Calu3 (cell line): ENCODE results near the gene IFT74. TPM values are rescaled to one million over a fixed set of nuclear protein-coding genes. Genes with fewer than 3 reads are reported as not detected.

Experiments used
- BruUV-seq: library from RNA; stranded (reverse); fragments of 400-500 nt; replicated peaks from 2 replicates; lab custom pipeline; 2021; lab: Mats Ljungman, UMichigan
- CTCF ChIA-PET: fragments of 300-600 bp; sonication (Branson Sonifier 250); formaldehyde crosslinking; loops from one replicate; lab custom pipeline; 2022; ENCODE audit warnings: antibody characterized with exemption; lab: Charles Lee
- DNase-seq: peaks from one replicate; pipeline ENCODE4 v3.0.0; 2022
- H3K27ac Mint-ChIP-seq: one replicate; pipeline ENCODE4 v1.8.0; 2022; ENCODE audit warnings: mixed read lengths; ENCODE audit not compliant: unreplicated experiment
- H3K27me3 Mint-ChIP-seq: one replicate; pipeline ENCODE4 v1.8.0; 2022; ENCODE audit warnings: mixed read lengths; ENCODE audit not compliant: unreplicated experiment
- H3K36me3 Mint-ChIP-seq: one replicate; pipeline ENCODE4 v1.8.0; 2022; ENCODE audit warnings: mild to moderate bottlenecking, moderate library complexity, mixed read lengths; ENCODE audit not compliant: insufficient read depth, unreplicated experiment
- H3K4me1 Mint-ChIP-seq: one replicate; pipeline ENCODE4 v1.8.0; 2022; ENCODE audit warnings: mild to moderate bottlenecking, low read depth, mixed read lengths; ENCODE audit not compliant: unreplicated experiment
- H3K4me3 Mint-ChIP-seq: one replicate; pipeline ENCODE4 v1.8.0; 2022; ENCODE audit warnings: mild to moderate bottlenecking, low read depth, moderate library complexity, mixed read lengths; ENCODE audit not compliant: unreplicated experiment
- H3K9me3 Mint-ChIP-seq: one replicate; pipeline ENCODE4 v1.8.0; 2022; ENCODE audit warnings: low read depth, mixed read lengths; ENCODE audit not compliant: unreplicated experiment
- intact Hi-C: fragments of 100-400 bp; cut with micrococcal nuclease; formaldehyde crosslinking; loops from one replicate; pipeline ENCODE4 v1.10.0; 2022; ENCODE audit not compliant: unreplicated experiment
- total RNA-seq: library from RNA; stranded (reverse); gene quantifications from 2 replicates; pipeline ENCODE4 v1.2.3, GENCODE V29; 2022
- TF ChIP-seq, protein P1 (sequence below): fragments of 200-600 bp; IDR thresholded peaks from one replicate; pipeline ENCODE4 v1.8.0; 2022; ENCODE audit warnings: antibody characterized with exemption; ENCODE audit not compliant: unreplicated experiment

IFT74 gene
- total RNA-seq, 1 experiment from 2014 or later, result 7.3 TPM

DNA sequence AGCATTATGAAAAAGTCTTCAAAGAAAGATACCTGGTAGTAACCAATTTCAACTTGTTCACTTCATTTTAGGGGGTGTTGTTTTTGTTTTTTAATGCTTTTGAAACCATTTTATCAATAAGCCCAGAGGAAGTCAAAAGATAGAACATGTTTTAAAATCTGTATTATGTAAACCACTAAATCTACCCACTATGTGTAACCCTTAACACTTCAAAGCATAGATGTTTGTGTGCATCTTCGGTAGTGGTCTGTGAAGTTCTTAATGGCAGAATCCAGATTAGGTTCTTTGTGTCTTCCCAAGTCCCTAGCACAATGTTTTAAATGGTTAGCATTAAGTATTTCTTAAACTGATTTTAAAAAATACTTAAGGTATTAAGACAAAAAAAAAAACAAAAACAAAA, 15.4 kb upstream of the IFT74 start:
- no peak for DNase-seq
- H3K27ac Mint-ChIP-seq, result no peak overlapping the region
- no TSS peak for BruUV-seq
- intact Hi-C loops, result no loop called here
- H3K4me1 Mint-ChIP-seq, result peaks cover 13% of the 10 kb centered on the region
- H3K36me3 Mint-ChIP-seq, result no peaks in the 10 kb centered on the region
- no peak overlapping the region for H3K4me3 Mint-ChIP-seq
- TF ChIP-seq, protein P1, sequence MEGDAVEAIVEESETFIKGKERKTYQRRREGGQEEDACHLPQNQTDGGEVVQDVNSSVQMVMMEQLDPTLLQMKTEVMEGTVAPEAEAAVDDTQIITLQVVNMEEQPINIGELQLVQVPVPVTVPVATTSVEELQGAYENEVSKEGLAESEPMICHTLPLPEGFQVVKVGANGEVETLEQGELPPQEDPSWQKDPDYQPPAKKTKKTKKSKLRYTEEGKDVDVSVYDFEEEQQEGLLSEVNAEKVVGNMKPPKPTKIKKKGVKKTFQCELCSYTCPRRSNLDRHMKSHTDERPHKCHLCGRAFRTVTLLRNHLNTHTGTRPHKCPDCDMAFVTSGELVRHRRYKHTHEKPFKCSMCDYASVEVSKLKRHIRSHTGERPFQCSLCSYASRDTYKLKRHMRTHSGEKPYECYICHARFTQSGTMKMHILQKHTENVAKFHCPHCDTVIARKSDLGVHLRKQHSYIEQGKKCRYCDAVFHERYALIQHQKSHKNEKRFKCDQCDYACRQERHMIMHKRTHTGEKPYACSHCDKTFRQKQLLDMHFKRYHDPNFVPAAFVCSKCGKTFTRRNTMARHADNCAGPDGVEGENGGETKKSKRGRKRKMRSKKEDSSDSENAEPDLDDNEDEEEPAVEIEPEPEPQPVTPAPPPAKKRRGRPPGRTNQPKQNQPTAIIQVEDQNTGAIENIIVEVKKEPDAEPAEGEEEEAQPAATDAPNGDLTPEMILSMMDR, result no peak
- H3K9me3 Mint-ChIP-seq, result no peaks in the 10 kb centered on the region
- CTCF ChIA-PET, result no interaction called here
- no peaks in the 10 kb centered on the region for H3K27me3 Mint-ChIP-seq

DNA sequence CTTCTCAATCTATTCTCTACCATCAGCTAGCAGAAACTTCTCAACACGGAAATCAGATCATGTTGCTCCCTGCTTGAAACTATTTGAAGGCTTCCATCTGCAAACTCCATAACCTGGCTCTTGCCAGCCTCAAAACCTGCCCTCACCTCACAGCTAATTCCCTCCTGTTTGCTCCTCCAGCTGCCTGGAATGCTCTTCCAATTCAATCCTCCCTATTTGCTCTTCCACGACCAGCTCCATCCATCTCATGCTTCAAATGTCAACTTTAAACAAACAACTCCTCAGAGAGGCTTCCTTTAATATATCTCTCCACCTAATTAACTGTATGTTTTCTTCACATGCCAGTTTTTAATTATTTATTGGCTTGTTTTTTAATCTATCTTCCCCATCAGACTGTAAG, 10.6 kb upstream of the IFT74 start:
- H3K27me3 Mint-ChIP-seq, result no peaks in the 10 kb centered on the region
- no TSS peak for BruUV-seq
- CTCF ChIA-PET, result interaction anchor here (0.8 kb wide), 1 partner anchor 10 kb away, joined by 3 read pairs; the partner anchor contains the start of gene IFT74
- H3K9me3 Mint-ChIP-seq, result no peaks in the 10 kb centered on the region
- peak overlapping the region; percentile 99 for H3K27ac Mint-ChIP-seq
- H3K4me1 Mint-ChIP-seq, result peaks cover 28% of the 10 kb centered on the region
- no peak for DNase-seq
- H3K4me3 Mint-ChIP-seq, result peak overlapping the region; percentile 63
- intact Hi-C loops, result loop anchor here (5.0 kb wide), 1 partner anchor 332 kb away; no protein-coding TSS in a partner anchor
- peaks cover 21% of the 10 kb centered on the region for H3K36me3 Mint-ChIP-seq
- TF ChIP-seq, protein P1, result no peak

DNA sequence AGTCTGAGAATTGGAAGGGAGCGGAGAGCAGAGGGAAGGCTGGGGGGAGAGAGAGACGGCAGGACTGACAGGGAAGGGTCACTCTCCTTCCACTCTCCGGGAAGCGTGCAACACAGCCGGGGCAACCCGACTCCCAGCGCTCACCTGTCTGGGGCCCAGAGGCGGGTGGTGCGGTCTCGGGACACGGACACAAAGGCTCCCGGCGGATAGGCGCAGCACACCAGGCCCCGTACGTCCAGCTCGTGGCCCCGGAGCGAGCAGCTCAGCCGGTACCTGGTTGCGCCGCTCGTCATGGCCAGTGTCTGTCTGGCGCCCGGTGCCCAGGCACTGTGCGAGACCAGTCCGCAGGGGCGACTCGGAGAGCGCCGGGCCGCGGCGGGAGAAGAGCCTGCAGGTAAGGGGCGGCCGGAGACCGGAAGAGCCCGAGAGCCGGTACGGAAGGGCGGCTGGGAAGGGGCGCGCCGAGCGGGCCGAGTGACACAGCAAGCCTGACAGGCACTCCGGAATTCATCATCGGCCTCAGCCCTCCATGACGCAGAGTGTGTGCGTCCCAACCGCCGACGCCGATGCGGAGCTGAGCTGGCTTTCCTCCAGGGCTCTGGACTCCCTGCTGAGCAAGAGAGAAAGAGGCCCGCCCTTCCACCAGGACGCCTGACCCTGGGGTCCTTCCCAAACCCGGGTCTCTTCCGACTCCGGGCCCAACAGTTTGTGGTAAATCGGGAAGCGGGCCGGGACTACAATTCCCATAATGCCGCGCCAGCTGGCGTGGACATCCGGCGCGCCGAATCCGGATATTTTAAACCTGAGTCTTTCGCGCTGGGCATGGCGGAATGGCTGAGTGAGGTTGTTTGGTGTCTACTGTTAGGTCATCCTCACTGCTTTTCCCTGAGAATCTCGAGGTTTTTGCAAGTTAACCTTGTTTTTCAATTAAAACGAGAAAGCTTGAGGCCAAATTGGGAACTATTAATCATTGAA, 9.2 kb upstream of the IFT74 start, which contains the start of gene PLAA:
TSS of gene PLAA (minus strand) at position 490 of the 975 bp plus-strand sequence. CDS start at position 293, 197 bp downstream.
- intact Hi-C loops, result loop anchor here (5.0 kb wide), 1 partner anchor 330 kb away; no protein-coding TSS in a partner anchor
- CTCF ChIA-PET, result interaction anchor here (0.7 kb wide), 1 partner anchor 8 kb away, joined by 3 read pairs; no protein-coding TSS in a partner anchor
- Mint-ChIP-seq H3K27me3 (no peaks in the 10 kb centered on the region), H3K36me3 (peaks cover 21% of the 10 kb centered on the region), H3K4me3 (peak within 1 kb of the TSS; percentile 63), H3K4me1 (peaks cover 26% of the 10 kb centered on the region), H3K27ac (peak within 1 kb of the TSS; percentile 99), H3K9me3 (no peaks in the 10 kb centered on the region)
- TF ChIP-seq, protein P1, result no peak
- no TSS peak for BruUV-seq
- peak; percentile 81 for DNase-seq

DNA sequence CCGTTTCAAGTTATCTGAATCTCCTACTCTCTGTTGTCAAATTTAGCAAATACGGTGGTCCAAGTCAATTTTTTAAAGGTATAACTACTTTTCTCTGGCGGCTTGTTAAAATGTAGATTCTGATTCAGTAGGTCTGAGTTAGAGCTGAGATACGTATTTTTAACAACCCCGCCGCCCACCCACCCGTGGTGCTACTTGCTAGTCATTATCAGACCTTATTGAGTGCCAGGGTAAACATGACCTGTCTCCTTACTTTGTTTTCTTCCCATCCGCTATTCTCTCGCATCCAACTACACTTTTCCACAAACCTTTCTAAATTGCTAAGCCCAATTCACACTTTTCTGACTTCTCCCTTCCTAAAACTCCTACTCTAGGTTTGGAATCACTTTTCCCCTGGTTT, 8.5 kb upstream of the IFT74 start:
- CTCF ChIA-PET, result interaction anchor here (0.7 kb wide), 1 partner anchor 8 kb away, joined by 3 read pairs; no protein-coding TSS in a partner anchor
- Mint-ChIP-seq H3K9me3 (no peaks in the 10 kb centered on the region), H3K36me3 (peaks cover 21% of the 10 kb centered on the region), H3K27me3 (no peaks in the 10 kb centered on the region), H3K27ac (peak overlapping the region; percentile 99), H3K4me1 (peaks cover 26% of the 10 kb centered on the region), H3K4me3 (peak overlapping the region; percentile 63)
- no peak for DNase-seq
- BruUV-seq, result TSS peak; percentile 75
- intact Hi-C loops, result loop anchor here (5.0 kb wide), 1 partner anchor 330 kb away; no protein-coding TSS in a partner anchor
- TF ChIP-seq, protein P1, result no peak
